NB4 (cell line): ENCODE data around the gene GIPC2.
A peak's percentile ranks its signal among the peaks of the same experiment; 100 is the strongest.
"Not testable (repeated sequence)": the region's sequence is repeated elsewhere in the genome, so short reads cannot be mapped to it uniquely, and the experiment has no call there.

Experiments used
- DNase-seq: peaks from one replicate; pipeline ENCODE4 v3.0.0; 2010; ENCODE audit warnings: low read depth
- H3K4me3 ChIP-seq: one replicate; pipeline ENCODE4 v1.5.1; 2011; ENCODE audit warnings: mild to moderate bottlenecking, low read depth, low read length, moderate library complexity
- MYC ChIP-seq: IDR thresholded peaks from 2 replicates; pipeline ENCODE4 v1.6.1; 2011; ENCODE audit warnings: low read depth, low read length
- POLR2A ChIP-seq: IDR thresholded peaks from 2 replicates; pipeline ENCODE4 v1.6.1; 2011; ENCODE audit warnings: mild to moderate bottlenecking; ENCODE audit not compliant: insufficient read length; ENCODE audit errors: extremely low read depth
- TF ChIP-seq, protein P1 (sequence below): IDR thresholded peaks from one replicate; pipeline ENCODE4 v1.5.1; 2012; ENCODE audit warnings: low read depth, low read length
- TF ChIP-seq, protein P2 (sequence below): IDR thresholded peaks from 2 replicates; pipeline ENCODE4 v1.6.1; 2011; ENCODE audit warnings: low read depth, low read length

The GIPC2 gene

DNA sequence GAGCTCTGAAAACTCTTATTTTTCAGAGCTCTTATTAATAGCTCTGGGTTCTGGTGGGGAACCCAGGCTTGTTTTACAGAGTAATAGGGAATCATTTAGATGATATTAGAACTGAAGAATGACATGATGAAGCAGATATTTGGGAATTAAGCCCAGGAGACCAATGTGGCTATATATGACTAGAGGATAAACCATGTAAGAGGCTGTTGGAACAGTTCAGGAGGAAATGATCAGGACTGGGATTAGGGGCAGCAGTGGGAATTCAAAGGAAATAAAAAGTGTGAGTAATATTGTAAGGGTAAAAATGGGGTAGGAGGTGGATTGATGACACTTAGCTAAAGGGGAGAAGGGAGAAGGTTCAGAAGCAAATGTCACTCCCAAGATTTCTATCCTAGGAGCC, 58.6 kb downstream of the GIPC2 start:
- TF ChIP-seq, protein P1, sequence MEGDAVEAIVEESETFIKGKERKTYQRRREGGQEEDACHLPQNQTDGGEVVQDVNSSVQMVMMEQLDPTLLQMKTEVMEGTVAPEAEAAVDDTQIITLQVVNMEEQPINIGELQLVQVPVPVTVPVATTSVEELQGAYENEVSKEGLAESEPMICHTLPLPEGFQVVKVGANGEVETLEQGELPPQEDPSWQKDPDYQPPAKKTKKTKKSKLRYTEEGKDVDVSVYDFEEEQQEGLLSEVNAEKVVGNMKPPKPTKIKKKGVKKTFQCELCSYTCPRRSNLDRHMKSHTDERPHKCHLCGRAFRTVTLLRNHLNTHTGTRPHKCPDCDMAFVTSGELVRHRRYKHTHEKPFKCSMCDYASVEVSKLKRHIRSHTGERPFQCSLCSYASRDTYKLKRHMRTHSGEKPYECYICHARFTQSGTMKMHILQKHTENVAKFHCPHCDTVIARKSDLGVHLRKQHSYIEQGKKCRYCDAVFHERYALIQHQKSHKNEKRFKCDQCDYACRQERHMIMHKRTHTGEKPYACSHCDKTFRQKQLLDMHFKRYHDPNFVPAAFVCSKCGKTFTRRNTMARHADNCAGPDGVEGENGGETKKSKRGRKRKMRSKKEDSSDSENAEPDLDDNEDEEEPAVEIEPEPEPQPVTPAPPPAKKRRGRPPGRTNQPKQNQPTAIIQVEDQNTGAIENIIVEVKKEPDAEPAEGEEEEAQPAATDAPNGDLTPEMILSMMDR = no peak
- TF ChIP-seq POLR2A (no peak), MYC (no peak)
- TF ChIP-seq, protein P2, sequence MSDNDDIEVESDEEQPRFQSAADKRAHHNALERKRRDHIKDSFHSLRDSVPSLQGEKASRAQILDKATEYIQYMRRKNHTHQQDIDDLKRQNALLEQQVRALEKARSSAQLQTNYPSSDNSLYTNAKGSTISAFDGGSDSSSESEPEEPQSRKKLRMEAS = no peak
- H3K4me3 ChIP-seq = no peak overlapping the region
- DNase-seq = no peak

DNA sequence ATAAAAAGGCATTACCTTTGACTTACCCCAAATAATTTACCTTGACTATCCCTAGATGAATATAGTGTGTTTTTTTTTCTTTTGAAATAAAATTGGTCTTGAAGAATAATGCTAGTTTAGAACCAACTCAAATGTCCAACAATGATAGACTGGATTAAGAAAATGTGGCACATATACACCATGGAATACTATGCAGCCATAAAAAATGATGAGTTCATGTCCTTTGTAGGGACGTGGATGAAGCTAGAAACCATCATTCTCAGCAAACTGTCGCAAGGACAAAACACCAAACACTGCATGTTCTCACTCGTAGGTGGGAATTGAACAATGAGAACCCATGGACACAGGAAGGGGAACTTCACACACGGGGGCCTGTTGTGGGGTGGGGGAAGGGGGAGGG, 63.9 kb downstream of the GIPC2 start:
- H3K4me3 ChIP-seq, DNase-seq: not testable (repeated sequence)

DNA sequence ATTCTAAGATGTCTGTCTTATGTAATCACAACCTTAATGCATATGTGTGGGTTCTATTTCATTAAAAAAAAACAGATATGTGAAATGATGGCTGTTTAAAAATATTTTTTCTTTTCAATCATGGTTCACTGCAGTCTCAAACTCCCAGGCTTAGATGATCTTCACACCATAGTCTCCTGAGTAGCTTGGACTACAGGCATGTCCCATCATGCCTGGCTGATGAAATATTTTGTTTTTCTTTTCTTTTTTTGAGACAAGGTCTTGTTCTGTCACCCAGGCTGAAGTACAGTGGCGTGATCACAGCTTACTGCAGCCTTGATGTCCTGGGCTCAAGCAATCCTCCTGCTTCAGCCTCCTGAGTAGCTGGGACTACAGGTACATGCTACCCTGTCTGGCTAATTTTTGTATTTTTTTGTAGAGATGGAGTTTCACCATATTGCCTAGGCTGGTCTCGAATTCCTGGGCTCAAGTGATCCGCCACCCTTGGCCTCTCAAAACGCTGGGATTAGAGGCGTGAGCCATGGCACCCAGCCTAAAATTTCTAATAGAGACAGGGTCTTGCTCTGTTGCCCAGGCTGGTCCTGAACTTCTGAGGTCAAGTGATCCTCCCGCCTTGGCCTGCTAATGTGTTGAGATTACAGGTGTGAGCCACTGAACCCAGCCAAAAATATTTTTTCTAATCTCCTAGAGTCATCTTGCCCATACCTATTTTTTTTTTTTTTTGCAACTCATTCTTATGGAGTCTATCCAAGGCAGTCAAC, 67.6 kb downstream of the GIPC2 start:
- H3K4me3 ChIP-seq = no peak overlapping the region
- DNase-seq = no peak
- TF ChIP-seq MYC (no peak), POLR2A (no peak)
- TF ChIP-seq, protein P1 = no peak
- TF ChIP-seq, protein P2 = no peak

DNA sequence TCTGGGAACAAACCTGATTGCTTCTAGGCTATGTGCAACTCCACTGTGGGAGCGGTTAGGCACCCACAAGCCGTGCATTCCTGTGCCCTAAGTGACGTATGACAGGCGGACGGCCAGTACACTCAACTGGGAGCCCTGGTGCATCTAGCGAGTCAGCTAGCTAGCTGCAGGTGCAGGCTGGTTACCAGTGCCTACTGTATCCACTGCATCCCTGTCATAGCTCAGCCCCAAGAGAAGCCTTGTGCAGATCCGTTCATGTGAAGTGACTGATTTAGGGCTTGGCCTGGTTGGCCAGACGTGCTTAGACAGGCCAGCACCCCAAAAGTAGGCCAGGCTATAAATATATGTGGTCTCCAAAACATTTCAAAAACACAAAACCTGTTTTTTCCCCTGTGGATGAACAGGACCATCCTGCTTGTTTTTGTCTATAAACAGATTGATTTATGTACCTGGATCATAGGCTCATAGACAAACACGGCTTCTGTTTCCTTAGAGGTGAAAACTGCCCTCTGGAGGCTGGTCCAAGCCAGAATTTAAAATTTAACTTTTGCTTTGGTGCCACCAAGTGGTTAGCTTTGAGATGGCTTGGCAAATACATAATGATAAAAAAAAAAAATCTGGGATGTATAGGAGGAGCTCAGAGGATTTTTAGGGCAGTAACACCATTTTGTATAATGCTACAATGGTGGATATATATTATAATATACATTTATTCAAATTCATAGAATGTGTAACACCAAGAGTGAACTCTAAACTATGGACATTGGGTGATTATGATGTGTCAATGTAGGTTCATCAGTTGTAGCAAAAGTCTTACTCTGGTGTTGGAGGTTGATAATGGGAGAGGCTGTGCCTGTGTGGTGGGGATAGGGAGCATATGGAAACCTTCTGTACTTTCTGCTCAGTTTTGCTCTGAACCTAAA, 68.5 kb downstream of the GIPC2 start:
- H3K4me3 ChIP-seq = no peak overlapping the region
- DNase-seq = peak; percentile 69
- TF ChIP-seq, protein P1 = peak; percentile 64
- TF ChIP-seq, protein P2 = no peak
- TF ChIP-seq POLR2A = no peak

DNA sequence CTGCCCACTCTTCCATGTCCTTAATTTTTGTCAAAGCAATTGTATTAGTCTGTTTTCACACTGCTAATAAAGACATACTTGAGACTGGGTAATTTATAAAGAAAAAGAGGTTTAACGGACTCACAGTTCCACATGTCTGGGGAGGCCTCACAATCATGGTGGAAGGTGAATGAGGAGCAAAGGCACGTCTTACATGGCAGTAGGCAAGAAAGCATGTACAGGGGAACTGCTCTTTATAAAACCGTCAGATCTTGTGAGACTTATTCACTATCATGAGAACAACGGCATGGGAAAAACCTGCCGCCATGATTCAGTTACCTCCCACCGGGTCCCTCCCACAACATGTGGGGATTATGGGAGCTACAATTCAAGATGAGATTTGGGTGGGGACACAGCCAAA, 74.7 kb downstream of the GIPC2 start:
- not testable (repeated sequence) for DNase-seq, H3K4me3 ChIP-seq

DNA sequence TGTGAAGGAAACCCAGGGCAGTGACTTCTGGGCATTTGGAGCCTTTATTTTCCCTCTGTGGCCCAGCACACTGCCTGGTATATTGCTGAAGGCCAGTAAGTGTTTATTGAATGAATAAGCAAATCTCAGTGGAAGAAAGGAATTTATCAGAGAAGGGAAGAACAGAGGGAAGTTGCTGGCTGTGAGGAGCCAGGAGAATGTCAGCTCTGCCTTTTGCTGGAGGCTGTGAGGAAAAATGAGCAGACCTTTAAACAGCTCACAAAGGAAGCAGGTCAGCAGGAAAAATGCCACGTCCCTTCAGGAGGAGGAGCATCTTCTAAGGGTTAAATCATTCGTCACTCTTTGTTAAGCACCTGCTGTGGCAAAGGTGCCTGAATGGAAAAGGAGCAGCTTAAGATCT, 75.9 kb downstream of the GIPC2 start:
- no peak for DNase-seq
- TF ChIP-seq, protein P2 = no peak
- TF ChIP-seq MYC (no peak), POLR2A (no peak)
- TF ChIP-seq, protein P1 = no peak
- no peak overlapping the region for H3K4me3 ChIP-seq
